GM23248 (cell line): ENCODE measurements around the gene ATP2A3. TPM values are rescaled to one million over a fixed set of nuclear protein-coding genes. Genes with fewer than 3 reads are reported as not detected.
"Not testable (repeated sequence)": the region's sequence is repeated elsewhere in the genome, so short reads cannot be mapped to it uniquely, and the experiment has no call there.

ENCODE experiments used
- DNase-seq: peaks from one replicate; pipeline ENCODE4 v3.0.0-alpha.2; 2015
- H2AFZ ChIP-seq: fragments of 200-600 bp; sonication (generic); 2 replicates; pipeline ENCODE4 v1.6.1; 2016; ENCODE audit warnings: antibody characterized with exemption
- H3F3A ChIP-seq: fragments of 200-600 bp; sonication (generic); 2 replicates; pipeline ENCODE4 v1.6.1; 2016; ENCODE audit warnings: mild to moderate bottlenecking, antibody characterized with exemption, mixed run types; ENCODE audit not compliant: insufficient read depth
- H3K27ac ChIP-seq: fragments of 200-600 bp; sonication (generic); 2 replicates; pipeline ENCODE4 v1.5.1; 2016; ENCODE audit warnings: mild to moderate bottlenecking
- H3K27me3 ChIP-seq: fragments of 200-600 bp; sonication (generic); replicated peaks from 2 replicates; pipeline ENCODE4 v1.6.1; 2016; ENCODE audit warnings: mild to moderate bottlenecking; ENCODE audit not compliant: insufficient read depth
- H3K36me3 ChIP-seq: fragments of 200-600 bp; sonication (generic); 2 replicates; pipeline ENCODE4 v1.6.1; 2016; ENCODE audit warnings: low read depth, mild to moderate bottlenecking
- H3K4me1 ChIP-seq: fragments of 200-600 bp; sonication (generic); 2 replicates; pipeline ENCODE4 v1.6.1; 2016; ENCODE audit warnings: mild to moderate bottlenecking; ENCODE audit not compliant: insufficient read depth
- H3K4me2 ChIP-seq: fragments of 200-600 bp; sonication (generic); one replicate; pipeline ENCODE4 v1.6.1; 2016; ENCODE audit warnings: mild to moderate bottlenecking; ENCODE audit not compliant: unreplicated experiment
- H3K4me3 ChIP-seq: fragments of 200-600 bp; sonication (generic); 2 replicates; pipeline ENCODE4 v1.5.1; 2016; ENCODE audit warnings: mild to moderate bottlenecking
- H3K79me2 ChIP-seq: fragments of 200-600 bp; sonication (generic); 2 replicates; pipeline ENCODE4 v1.6.1; 2016; ENCODE audit warnings: mild to moderate bottlenecking; ENCODE audit not compliant: insufficient read depth
- H3K9ac ChIP-seq: fragments of 200-600 bp; sonication (generic); 2 replicates; pipeline ENCODE4 v1.6.1; 2016; ENCODE audit warnings: mild to moderate bottlenecking
- H3K9me2 ChIP-seq: fragments of 200-600 bp; sonication (generic); 2 replicates; pipeline ENCODE4 v1.6.1; 2016; ENCODE audit warnings: mixed run types, mild to moderate bottlenecking, moderate library complexity; ENCODE audit not compliant: insufficient read depth
- H3K9me3 ChIP-seq: fragments of 200-600 bp; sonication (generic); one replicate; pipeline ENCODE4 v1.6.1; 2017; ENCODE audit warnings: low read depth
- H4K20me1 ChIP-seq: fragments of 200-600 bp; sonication (generic); 2 replicates; pipeline ENCODE4 v1.6.0; 2016; ENCODE audit not compliant: insufficient read depth
- EZH2 ChIP-seq: fragments of 200-600 bp; sonication (generic); IDR thresholded peaks from 2 replicates; pipeline ENCODE4 v1.6.1; 2018; ENCODE audit warnings: antibody characterized with exemption, mild to moderate bottlenecking; ENCODE audit not compliant: insufficient read depth, poor library complexity, severe bottlenecking
- EZH2phosphoT487 ChIP-seq: fragments of 200-600 bp; sonication (generic); IDR thresholded peaks from 2 replicates; pipeline ENCODE4 v1.6.1; 2018; ENCODE audit warnings: antibody characterized with exemption, moderate library complexity, mild to moderate bottlenecking, low read depth; ENCODE audit not compliant: insufficient read depth
- WGBS, 2 experiments: methylation state at CpG; one replicate each; pipeline ENCODE4 v1.1.6; 2015 to 2017; ENCODE audit warnings: low lambda C conversion rate in 2 of 2, low coverage in 1 of 2; ENCODE audit errors: missing lambda C conversion rate in 2 of 2; 5-methylcytosine and 5-hydroxymethylcytosine counted together
- in situ Hi-C: fragments of 300-500 bp; cut with MboI; formaldehyde crosslinking; loops from 2 replicates; pipeline ENCODE4 v1.15.0; 2020
- polyA plus RNA-seq: library from polyadenylated mRNA; unstranded; fragments of >200 nt; fragmentation: Nextera tagmentation; extraction: Ambion mirVana; gene quantifications from 2 replicates; pipeline ENCODE4 v1.2.1, GENCODE V29; 2016
- total RNA-seq: library from RNA; depleted of rRNA; stranded (reverse); fragments of >200 nt; shearing (Covaris generic); gene quantifications from 2 replicates; pipeline ENCODE4 v1.2.3, GENCODE V29; 2014

ATP2A3 gene
- total and polyA plus RNA-seq, 2 experiments from 2014 or later: 0.81 to 0.86 TPM

- TF ChIP-seq EZH2 (no peak), EZH2phosphoT487 (no peak)
- Histone ChIP-seq H3K4me1 (no peaks in the 10 kb centered on the region), H4K20me1 (no peaks in the 10 kb centered on the region), H3F3A (no peaks in the 10 kb centered on the region), H2AFZ (no peak overlapping the region), H3K9me3 (no peaks in the 10 kb centered on the region), H3K4me2 (no peak overlapping the region), H3K79me2 (no peaks in the 10 kb centered on the region), H3K27me3 (no peaks in the 10 kb centered on the region), H3K36me3 (no peaks in the 10 kb centered on the region), H3K9ac (no peak overlapping the region), H3K27ac (no peak overlapping the region), H3K9me2 (no peaks in the 10 kb centered on the region), H3K4me3 (no peak overlapping the region)
- 81 to 82% methylated on average over 12 to 16 of the region's 16 CpGs for WGBS, 2 experiments
- DNase-seq: no peak
- in situ Hi-C loops: no loop called here
Measured at GRCh38 chr17:3951420-3951819, 12.8 kb downstream of the ATP2A3 start.

- H3K9me3 ChIP-seq: no peaks in the 10 kb centered on the region
- H3K4me1 ChIP-seq: no peaks in the 10 kb centered on the region
- no peak for TF ChIP-seq EZH2
- TF ChIP-seq EZH2phosphoT487: no peak
- no peaks in the 10 kb centered on the region for H3K79me2 ChIP-seq
- H3K9ac ChIP-seq: no peak overlapping the region
- WGBS, 2 experiments: 86 to 89% methylated on average over 17 of the region's 17 CpGs
- no peaks in the 10 kb centered on the region for H3K27me3 ChIP-seq
- no peaks in the 10 kb centered on the region for H4K20me1 ChIP-seq
- no peaks in the 10 kb centered on the region for H3K9me2 ChIP-seq
- H3K36me3 ChIP-seq: no peaks in the 10 kb centered on the region
- no peak overlapping the region for H3K4me2 ChIP-seq
- H3K4me3 ChIP-seq: no peak overlapping the region
- H3F3A ChIP-seq: no peaks in the 10 kb centered on the region
- no peak for DNase-seq
- H3K27ac ChIP-seq: no peak overlapping the region
- no peak overlapping the region for H2AFZ ChIP-seq
- in situ Hi-C loops: no loop called here
Measured at GRCh38 chr17:3951003-3951402, 13.2 kb downstream of the ATP2A3 start.

DNA sequence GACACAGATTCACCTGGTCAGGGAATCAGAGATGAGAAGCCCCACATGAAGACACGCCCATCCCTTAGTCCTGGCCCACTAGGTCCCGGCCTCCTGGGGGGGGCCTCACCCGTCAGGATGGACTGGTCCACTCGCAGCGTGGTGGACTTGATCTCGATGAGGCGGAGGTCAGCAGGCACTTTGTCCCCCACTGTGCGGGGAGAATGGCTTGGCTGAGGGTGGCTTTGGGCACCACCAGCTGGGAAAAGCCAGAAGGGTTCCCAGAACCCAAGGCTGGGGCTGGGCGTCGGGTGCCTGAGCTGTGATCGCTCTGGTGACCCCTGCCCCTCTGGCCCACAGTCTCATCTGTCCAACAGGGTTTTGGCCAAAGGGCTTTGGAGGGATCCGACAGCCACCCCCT, 13.7 kb downstream of the ATP2A3 start:
- in situ Hi-C loops: no loop called here
- TF ChIP-seq EZH2: no peak
- no peak for TF ChIP-seq EZH2phosphoT487
- Histone ChIP-seq H2AFZ (no peak overlapping the region), H3K9ac (no peak overlapping the region), H3K4me2 (no peak overlapping the region), H3F3A (no peaks in the 10 kb centered on the region), H3K27ac (no peak overlapping the region), H3K4me1 (no peaks in the 10 kb centered on the region), H3K79me2 (no peaks in the 10 kb centered on the region), H3K9me2 (no peaks in the 10 kb centered on the region), H3K4me3 (no peak overlapping the region), H3K9me3 (no peaks in the 10 kb centered on the region), H3K27me3 (no peaks in the 10 kb centered on the region), H4K20me1 (no peaks in the 10 kb centered on the region), H3K36me3 (no peaks in the 10 kb centered on the region)
- DNase-seq: no peak
- 83 to 86% methylated on average over 12 of the region's 12 CpGs for WGBS, 2 experiments

- Histone ChIP-seq H3K4me2 (no peak overlapping the region), H3F3A (no peaks in the 10 kb centered on the region), H3K9me2 (no peaks in the 10 kb centered on the region), H3K9ac (no peak overlapping the region), H2AFZ (no peak overlapping the region), H3K4me1 (no peaks in the 10 kb centered on the region), H3K9me3 (no peaks in the 10 kb centered on the region), H3K27me3 (no peaks in the 10 kb centered on the region), H3K4me3 (no peak overlapping the region), H4K20me1 (no peaks in the 10 kb centered on the region), H3K36me3 (no peaks in the 10 kb centered on the region), H3K79me2 (no peaks in the 10 kb centered on the region), H3K27ac (no peak overlapping the region)
- TF ChIP-seq EZH2phosphoT487: no peak
- no peak for TF ChIP-seq EZH2
- 50 to 51% methylated on average over 3 of the region's 3 CpGs for WGBS, 2 experiments
- DNase-seq: no peak
- in situ Hi-C loops: no loop called here
Measured at GRCh38 chr17:3949418-3949817, 14.8 kb downstream of the ATP2A3 start.

DNA sequence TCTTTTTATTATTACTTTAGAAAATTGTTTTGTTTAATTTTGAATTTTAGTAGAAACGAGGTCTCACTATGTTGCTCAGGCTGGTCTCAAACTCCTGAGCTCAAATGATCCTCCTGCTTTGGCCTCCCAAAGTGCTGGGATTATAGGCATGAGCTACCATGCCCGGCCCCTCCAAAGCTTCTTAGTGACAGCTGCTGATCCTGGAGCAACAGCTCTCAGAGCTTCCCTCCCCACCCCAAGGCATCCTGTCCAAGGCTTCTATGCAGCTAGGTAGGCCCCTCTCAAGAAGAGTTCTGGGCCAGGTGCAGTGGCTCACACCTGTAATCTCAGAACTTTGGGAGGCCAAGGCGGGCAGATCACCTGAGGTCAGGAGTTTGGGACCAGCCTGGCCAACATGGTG, 15.7 kb downstream of the ATP2A3 start:
- H3K9me3 ChIP-seq, in situ Hi-C loops, H3F3A ChIP-seq, H4K20me1 ChIP-seq, H3K27ac ChIP-seq, H3K9me2 ChIP-seq, DNase-seq, H3K27me3 ChIP-seq, H3K79me2 ChIP-seq, H2AFZ ChIP-seq, H3K4me2 ChIP-seq, H3K36me3 ChIP-seq, H3K9ac ChIP-seq, H3K4me1 ChIP-seq, H3K4me3 ChIP-seq: not testable (repeated sequence)
- 72 to 79% methylated on average over 3 of the region's 3 CpGs for WGBS, 2 experiments
